Measurements from ENCODE around the gene TMC5.

GRCh38 chr16:19415461-19415860 lies 2.2 kb upstream of the TMC5 start:
- no peak for TF ChIP-seq CTCF (IDR thresholded peaks at IDR 0.05; ENCODE audit: low read depth, low read length)
- TF ChIP-seq POLR2A (IDR thresholded peaks at IDR 0.05; ENCODE audit: extremely low read depth, insufficient read length), result no peak
- TF ChIP-seq MAX (IDR thresholded peaks at IDR 0.05; ENCODE audit: low read depth, low read length), result no peak
- TF ChIP-seq MYC (IDR thresholded peaks at IDR 0.05; ENCODE audit: low read depth, low read length), result no peak

Measured in NB4 (cell line).